NCI-H2227 (cell line): ENCODE results near the gene MYCL.
"Not testable (repeated sequence)": the region's sequence is repeated elsewhere in the genome, so short reads cannot be mapped to it uniquely, and the experiment has no call there.

ENCODE experiments used
- DNase-seq: peaks from one replicate; lab custom pipeline; 2025; ENCODE audit not compliant: unreplicated experiment; lab: John Stamatoyannopoulos, UW

Gene MYCL

DNA sequence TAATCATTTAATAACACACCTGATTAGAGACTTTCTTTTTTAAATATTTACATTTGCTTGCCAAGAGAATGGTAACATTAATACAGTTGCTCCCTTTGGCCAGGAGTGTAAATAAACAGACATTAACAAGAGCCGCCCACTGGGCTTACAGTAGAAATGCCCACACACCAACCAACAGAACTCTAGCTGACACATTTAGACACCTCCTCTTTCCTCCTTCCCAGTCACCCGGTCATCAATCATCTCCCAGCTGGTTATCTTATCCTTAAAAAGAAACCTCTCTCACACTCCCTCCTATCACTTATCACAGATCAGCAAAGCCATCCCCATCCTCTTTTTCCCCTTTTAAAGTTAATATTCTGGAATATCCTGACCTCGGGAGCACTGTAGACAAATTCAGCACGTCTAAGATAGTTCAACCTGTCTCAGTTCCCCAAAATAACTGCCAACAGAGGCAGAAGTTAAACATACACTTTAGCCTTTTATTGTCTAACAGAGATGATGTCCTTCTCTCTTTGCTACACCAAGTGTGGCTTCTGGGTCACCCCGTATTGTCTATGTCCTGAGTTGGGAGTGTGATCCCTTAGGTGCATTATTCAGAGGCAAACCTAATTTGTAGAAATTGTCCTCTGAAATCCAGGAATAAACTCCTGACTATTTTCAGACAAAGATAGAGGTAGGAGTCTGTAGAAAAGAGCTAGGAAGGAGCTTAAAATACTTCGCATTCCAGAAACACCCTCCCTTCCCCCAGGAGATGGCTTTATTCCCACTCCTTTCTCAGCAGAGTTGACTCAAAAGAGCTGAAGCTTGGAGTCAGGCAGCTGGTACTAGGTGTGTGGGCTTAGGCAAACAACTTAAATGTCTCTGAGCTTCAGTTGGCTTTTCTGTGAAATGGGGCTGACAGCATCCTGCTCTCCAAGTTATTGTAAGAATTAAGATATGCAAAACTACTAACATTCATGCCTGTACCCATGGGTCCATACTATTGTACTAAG, 8.8 kb downstream of the MYCL start:
- DNase-seq = peak; percentile 28

DNA sequence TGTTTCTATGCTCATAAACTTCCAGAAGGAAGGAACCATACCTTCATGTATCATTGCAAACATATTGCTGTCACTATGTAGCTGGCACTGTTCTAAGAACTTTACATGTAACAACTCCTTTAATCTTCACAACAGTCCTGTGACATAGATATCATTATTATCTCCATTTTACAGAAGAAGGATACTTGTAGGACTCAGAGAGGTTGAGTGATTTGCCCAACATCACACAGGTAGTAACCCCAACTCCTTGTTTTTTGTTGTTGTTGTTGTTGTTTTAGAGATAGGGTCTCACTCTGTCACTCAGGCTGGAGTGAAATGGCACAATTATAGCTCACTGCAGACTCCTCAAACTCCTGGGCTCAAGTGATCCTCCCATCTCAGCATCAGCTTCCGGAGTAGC, 10.8 kb downstream of the MYCL start:
- DNase-seq = no peak

DNA sequence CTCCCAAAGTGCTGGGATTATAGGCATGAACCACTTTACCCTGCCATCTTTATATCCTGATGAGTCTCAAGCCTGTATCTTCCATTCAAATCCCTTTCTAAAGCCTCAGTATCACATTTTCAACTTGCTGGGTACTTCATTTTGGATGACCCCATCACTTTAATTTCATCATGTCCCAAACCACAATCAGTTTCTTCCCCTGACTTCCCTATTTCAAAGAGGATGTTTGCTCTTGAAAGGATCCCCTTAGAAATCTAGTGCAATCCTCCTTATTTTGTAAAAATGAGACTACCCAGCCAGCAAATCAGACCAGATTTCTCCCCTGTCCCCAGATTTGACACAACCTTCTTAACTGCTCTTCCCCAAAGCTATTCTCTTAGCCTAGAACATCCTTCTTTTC, 11.4 kb downstream of the MYCL start:
- no peak for DNase-seq

DNA sequence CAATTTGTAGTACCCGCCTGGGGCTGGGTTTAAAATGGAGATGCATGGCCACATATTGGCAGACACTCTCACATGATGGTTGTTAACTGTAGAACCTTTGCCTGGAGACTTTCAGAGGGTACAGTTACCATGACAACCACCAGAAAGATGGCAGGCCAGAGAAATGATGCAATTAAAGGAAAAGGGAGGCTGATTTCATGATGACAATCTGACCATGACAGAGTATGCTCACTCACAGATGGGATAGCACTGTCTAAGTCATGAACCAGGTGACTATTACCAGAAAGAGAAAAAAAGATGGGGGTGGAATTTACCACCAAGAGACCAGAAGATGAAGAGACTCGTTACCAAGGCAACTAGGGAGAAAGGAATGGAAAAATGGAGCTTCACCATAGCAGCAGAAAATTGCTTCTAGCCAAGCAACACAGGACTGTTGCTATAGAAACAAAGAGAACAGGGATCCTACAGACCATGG, 14.9 kb downstream of the MYCL start:
- DNase-seq = peak; percentile 91

DNA sequence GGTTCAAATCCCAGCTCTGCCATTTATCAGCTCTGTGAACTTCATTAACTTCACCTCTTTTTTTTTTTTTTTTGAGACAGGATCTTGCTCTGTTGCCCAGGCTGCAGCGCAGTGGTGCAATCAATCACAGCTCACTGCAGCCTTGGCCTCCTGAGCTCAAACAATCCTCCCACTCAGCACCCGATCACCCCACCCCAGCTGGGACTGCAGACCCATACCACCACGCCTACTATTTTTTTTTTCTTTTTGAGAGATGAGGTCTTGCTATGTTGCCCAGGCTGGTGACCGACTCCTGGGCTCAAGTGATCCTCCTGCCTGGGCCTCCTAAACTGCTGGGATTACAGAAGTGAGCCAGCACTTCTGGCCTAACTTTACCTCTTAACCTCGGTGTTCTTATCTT, 16.2 kb downstream of the MYCL start:
- DNase-seq = no peak

DNA sequence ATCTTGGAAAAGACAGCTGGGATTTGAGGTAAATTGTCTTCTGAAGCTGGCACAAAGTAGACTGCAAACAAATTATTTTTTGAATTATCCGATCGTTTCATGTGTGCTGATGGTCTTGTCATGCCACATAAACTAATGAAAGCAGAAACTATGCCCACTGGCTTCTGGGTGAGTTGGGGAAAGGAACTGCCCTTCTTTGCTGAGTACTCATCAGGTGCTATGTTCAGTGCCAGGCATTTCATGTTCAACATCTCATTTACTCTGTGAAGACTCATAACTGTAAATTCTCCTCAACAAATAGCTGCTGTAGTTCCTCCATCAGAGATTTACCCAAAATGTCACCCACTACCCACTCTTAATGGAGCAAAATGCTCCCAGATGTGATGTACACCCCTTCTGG, 19.6 kb downstream of the MYCL start:
- DNase-seq = no peak

DNA sequence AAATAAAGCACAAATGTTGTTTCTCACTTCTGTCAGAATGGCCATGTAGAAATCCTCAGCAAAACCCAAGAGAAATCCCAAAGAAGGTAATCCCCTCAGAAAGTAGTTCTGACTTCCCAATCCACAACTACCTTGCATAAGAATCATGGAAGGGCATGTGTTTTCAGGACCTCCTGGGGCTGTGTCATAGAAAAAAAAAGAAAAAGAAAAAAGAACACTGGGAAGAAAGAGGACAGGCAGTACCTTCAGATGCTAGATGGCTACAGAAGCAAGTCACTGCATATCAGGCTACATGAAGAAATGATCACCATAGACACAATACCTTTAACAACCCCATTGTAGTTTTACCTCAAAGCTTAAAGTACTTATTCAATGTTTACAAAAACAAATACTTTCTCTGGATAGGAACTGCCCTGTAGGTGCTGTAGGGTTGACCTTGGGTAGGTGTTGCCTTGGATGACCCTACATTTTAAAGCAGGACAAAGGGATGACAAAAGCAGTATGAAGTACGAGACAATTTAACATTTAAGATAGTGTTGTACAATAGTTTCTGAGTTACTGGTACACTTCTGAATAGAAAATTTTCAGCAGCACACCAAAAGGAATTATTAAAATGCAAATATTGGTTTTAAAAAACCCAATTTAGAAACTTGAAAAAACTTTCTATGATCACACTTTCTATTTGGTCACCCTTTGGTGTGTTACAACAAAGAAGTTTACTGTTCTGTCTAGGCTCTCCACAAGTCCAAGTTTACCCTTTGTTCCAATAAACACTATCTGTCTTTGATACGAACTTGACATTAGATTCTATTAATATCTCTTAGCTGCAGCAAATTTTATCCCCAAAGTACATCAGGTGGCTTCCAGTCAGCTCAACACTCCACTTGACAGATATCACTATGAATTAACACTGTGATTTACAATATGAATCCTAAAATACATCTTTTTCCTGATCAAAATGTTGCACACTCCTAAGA, 23.4 kb downstream of the MYCL start:
- DNase-seq = no peak

DNA sequence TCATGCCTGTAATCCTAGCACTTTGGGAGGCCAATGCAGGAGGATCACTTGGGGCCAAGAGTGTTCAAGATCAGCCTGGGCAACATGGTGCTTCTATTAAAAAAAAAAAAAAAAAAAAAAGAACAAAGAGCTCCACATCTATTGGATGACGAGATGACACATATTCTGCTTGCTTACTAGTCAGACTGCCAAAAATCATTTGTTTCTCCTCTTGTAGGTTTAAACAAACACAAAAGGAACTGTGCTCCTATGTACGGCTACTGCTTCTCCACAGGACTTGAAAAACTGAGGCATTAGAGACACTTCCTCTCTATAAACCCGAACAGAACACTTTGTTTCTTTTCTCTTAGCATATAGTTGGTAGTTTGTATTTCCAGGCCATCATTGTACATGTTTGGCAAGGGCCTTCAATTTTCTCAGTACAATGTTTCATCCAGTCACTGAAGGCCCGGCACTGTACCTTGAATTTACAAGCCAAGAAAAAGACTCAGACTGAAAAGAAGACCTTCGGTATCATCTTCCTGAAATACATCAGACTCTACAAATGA, 24.4 kb downstream of the MYCL start:
- DNase-seq = no peak

DNA sequence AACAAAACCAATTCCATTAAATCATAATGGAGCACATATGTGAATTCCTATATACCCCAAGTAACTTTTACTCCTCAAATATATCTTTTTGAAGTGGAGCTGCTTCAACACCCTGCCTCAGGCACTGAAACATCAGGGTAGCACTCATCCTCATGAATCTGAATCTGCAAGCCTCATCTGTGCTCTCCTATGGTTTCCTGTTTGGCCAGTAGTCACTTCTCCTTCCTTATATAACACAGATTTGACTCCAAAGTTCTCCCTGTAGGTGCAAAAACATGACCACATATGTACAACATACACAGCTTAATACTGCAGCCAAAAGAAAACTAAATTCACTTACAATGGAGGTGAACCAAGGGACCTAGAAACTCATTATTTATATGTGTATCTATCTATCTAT, 25.6 kb downstream of the MYCL start:
- no peak for DNase-seq

DNA sequence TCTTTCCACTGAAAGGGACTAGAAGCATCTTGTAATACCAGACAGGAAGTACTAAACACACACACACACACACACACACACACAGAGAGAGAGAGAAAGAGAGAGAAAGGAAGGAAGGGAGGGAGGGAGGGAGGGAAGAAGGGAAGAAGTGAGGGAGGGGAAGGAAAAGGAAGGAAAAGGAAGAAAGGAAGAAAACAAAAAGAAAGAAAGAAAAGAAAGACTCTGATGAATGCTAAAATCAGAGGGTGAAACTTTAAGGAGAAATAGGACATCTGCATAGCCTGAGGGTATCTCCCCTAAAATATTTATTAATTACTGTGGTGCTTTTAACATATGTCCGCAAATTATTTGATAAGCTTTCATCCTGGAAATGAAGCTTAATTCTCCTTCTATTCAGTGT, 29.0 kb downstream of the MYCL start:
- no peak for DNase-seq

DNA sequence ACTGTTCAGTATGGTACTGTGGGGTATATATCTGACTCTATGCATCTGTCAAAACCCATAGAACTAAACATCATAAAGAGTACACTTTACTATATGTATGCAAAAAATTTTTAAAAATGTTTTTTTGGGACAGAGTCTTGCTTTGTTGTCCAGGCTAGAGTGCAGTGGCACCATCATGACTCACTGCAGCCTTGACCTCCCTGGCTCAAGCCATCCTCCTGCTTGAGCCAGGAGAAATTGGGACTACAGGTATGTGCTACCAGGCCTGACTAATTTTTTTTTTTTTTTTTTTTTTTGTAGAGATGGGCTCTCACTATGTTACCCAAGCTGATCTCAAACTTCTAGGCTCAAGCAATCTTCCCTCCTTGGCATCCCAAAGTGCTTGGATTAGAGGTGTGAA, 29.9 kb downstream of the MYCL start:
- no peak for DNase-seq

DNA sequence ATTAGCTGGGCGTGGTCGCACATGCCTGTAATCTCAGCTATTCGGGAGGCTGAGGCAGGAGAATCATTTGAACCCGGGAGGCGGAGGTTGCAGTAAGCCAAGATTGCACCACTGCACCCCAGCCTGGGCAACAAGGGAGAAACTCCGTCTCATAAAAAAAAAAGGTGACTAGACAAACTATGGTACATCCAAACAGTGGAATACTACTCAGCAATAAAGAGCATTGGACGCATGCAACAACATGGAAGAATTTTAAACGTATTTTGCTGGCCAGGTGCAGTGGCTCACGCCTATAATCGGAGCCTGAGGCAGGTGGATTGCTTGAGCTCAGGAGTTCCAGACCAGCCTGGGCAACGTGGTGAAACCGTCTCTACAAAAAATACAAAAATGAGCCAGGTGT, 30.7 kb downstream of the MYCL start:
- not testable (repeated sequence) for DNase-seq

DNA sequence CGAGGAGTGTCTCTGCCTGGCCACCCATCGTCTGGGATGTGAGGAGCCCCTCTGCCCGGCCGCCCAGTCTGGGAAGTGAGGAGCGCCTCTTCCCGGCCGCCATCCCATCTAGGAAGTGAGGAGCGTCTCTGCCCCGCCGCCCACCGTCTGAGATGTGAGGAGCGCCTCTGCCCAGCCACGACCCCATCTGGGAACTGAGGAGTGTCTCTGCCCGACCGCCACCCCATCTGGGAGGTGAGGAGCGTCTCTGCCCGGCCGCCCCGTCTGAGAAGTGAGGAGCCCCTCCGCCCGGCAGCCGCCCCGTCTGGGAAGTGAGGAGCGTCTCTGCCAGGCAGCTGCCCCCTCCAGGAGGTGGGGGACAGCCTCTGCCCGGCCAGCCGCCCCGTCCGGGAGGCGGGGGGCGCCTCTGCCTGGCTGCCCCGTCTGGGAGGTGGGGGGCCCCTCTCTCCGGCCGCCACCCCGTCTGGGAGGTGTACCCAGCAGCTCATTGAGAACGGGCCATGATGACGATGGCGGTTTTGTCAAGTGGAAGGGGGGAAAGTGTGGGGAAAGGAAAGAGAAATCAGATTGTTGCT, 32.1 kb downstream of the MYCL start:
- DNase-seq = not testable (repeated sequence)

DNA sequence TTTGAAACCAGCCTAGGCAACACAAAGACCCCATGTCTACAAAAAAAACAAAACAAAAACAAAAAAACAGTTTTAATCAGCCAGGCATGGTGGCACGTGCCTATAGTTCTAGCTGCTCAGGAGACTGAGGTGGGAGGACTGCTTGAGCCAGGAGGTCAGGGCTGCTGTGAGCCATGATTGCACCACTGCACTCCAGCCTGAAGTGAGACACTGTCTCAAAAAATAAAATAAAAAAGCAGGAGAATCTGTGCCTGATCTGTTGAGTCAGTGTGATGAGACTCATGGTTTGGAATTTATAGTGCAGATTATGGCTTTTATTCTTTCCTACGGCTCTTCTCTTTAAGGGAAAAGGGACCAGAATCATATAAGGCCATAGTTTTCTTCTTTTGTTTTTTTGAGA, 35.0 kb downstream of the MYCL start:
- no peak for DNase-seq

DNA sequence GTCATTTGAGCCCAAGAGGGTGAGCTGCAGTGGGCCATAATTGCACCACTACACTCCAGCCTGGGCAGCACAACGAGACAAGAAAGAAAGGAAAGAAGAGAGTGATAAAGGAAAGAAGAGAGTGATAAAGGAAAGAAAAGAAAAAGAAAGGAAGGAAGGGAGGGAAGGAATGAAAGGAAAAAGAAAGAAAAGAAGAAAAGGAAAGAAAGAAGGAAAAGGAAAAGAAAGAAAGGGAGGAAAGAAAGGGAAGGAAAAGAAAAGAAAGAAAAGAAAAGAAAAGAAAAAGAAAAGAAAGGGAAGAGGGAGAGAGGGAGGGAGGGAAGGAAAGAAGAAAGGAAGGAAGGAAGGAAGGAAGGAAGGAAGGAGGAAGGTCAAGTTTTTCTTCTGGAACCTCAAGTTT, 36.0 kb downstream of the MYCL start:
- DNase-seq = no peak

DNA sequence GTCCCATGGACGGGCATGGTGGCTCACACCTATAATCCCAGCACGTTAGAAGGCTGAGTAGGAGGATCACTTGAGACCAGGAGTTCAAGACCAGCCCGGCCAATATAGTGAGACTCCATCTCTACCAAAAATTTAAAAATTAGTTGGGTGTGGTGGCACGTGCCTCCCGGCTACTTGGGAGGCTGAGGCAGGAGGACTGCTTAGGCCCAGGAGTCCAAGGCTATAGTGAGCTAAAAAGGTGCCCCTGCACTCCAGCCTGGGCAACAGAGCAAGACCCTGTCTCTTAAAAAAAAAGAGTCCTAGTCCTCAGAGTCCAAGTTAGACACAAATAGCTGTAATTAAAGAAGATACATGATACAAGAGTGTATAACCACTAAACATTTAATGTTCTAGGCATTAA, 38.5 kb downstream of the MYCL start:
- DNase-seq = no peak

DNA sequence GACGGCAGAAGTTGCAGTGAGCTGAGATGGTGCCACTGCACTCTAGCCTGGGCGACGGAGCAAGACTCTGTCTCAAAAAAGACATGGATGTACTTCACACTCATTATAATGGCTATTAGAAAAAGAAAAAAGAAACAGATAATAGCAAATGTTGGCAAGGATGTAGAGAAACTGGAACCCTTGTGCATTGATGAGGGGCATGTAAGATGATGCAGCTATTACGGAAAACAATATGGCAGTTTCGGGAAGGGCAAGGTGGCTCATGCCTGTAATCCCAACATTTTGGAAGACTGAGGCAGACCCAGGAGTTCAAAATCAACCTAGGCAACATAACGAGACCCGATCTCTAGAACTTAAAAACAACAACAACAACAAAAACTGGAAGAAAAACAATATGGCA, 40.7 kb downstream of the MYCL start:
- no peak for DNase-seq

DNA sequence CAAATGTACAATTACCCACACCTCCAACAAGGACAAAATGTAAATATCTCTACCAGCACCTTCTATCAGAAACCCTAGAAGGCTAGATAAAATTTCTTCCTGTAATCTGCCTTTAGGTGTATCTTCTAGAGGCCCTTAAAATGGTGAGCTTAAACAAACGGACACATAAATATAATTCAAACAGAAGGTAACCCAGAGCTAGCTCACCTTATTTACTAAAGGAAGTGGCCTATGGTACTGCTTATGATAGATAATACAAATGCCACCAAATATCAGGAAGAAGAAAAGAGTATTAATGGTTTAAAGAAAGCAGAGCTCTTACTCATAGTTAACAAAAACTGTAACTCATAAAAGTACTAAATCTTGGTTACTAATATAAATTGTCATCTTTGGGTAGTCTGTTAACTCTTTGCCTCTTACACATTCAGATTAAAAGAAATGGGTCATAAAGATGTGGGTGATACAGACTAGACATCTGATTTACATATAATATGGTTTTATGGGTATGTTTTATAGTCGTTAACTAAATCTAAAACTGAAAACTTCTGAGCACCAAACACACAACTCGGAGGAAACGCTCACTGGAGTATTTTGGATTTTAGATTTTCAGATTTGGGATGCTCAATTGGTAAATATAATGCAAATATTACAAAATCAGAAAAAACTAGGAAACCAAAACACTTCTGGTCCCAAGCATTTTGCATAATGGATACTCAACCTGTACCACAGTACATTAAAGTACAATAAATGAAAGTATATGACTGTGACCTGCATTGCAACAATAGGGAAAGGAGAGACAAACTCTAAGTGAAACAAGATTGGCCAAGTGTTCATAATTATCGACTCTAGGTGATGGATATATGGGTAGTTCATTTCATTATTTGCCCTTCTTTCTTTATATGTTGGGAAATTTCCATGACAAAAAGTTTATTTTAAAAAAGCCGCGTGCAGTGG, 41.6 kb downstream of the MYCL start:
- no peak for DNase-seq

DNA sequence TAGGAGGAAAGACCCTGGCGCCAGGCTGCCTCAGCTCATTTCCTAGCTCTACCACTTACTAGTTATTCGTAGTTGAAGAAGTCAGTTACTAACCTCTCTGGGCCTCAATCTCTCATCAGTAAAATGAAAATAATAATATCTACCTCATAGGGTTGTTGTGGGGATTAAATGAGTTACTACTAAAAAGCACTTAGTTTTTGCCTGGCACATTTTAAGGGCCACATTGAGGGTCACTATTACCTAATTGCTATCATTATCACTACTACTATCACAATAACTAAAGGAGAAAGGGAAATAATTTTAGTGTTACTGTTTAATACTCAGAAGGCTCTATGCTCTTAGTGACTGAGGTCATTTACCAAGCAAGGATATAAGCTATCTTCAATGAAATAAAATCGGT, 43.4 kb downstream of the MYCL start:
- no peak for DNase-seq
